Measurements from ENCODE around the gene KCNA2. TPM values are rescaled to one million over a fixed set of nuclear protein-coding genes. Genes with fewer than 3 reads are reported as not detected.

The KCNA2 gene
- polyA plus RNA-seq, 3 donors = 0.36 to 0.95 (median 0.44) TPM

DNA sequence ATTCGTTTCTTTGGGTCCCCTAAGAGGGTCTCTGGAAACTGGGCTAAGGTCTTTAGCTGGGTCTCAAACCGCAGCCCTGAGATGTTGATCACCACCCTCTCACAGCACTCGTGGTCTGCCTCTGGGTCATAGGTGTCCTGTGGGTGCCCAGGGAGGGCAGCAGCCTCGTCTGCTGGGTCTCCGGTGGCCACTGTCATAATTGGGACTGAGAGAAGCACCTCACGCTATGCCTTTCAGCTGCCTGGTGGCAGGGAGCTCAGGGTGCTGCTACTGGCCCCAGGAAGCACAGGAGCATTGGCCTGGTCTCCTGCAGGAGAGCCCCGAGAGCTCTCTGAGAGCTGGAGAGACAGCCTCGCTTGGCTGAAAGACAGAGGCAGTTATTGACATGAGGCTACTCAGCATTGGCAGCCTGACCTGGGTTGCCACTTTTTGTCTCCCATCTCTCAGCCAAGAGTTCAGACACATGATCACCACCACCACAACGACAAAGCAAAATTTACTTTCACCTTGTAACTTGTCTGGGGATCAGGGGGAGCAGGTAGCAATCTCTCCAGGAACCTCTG is 1.5 kb downstream of the KCNA2 start:
- DNase-seq = no peak

DNA sequence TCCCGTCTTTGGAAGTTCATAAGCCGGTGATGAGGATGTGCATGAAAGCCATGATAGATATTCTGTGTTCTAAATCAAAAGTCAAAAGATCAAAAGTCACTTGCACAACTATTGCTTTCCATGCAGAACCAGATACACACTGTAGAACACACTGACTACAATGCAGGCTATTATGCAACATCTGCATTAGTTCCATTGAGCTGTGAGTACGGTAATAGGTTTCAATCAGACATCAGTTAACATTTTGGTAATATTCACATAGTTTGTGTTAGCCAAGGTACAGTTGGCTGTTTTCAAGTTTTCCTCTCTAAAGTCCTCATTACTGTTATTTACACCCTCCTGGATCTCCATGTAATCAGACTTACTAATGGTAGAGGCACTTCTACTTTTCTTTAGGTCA is 3.1 kb downstream of the KCNA2 start:
- no peak for DNase-seq

DNA sequence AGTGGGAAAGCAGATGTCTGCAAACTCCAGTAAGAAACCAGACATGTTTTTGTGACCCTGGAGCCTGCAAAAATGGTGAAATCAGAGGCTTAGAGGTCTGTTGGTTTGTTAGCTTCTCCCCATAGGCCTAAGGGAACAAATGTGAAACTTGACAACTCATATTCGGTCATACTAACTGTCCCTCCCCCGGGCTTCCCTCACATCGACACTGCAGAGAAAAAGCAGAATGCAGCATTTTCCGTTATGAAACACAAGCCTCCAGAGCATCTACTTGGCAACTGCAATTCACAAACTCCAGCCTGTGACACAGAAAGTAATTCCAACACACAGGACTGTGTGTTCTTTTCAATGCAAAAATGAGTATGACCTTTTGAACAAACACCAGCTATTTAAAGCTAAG is 3.7 kb downstream of the KCNA2 start:
- DNase-seq = no peak

DNA sequence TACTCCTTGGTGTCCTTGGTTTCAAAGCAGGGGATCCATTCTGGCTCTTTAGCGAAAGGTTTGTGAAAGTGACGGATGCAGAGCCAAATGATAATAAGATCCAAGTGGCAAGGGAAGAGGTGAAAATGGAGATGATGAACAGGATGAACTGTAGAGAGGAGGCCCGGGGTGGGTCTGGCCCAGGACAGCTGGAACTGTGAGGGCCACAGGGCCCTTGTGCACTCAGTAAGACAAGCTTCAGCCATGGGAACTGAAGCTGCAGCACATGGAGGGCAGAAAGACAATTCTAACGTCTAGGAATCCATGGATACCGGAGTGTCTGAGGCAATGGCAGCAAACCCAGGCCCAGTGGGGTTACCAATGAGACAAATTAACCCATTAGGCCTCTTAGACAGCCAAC is 4.8 kb downstream of the KCNA2 start:
- no peak for DNase-seq

DNA sequence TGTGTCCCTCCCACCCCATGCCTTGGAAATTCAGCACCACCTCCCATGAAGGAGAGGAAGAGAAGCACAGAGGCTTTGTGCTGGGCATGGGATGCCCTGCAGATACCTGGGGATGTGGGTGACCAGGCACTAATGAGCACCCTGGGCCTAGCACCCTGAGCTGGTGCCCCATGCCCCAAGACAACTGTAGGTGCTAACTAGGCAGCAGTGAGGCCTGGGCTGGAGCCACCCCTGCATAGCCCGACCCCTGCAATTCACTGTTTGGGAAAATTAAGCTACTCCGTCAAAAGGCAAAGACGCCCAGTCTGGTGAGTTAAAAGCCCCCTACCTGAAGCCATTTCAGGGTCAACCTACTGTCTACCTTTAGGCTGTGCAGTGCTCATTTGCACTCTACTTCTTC is 5.4 kb downstream of the KCNA2 start:
- no peak for DNase-seq

DNA sequence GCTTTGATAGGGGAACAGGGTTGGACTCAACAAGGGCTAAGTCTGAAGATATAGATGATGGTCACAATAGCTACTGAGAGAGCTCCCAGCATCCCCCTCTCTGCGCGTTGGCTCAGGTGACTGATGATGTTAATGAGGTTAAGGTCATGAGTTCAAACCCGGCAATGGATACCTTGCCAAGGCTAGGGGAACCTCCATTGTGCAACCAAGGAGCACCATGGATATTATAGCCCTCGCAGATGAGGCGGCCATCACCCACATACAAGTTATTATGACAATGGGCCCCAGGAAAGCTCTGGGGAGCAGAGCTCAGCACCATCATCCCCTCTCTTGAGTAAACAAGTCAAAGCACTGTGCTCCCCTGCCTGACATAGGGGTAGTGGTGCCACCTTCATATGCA is 8.2 kb downstream of the KCNA2 start:
- no peak for DNase-seq

DNA sequence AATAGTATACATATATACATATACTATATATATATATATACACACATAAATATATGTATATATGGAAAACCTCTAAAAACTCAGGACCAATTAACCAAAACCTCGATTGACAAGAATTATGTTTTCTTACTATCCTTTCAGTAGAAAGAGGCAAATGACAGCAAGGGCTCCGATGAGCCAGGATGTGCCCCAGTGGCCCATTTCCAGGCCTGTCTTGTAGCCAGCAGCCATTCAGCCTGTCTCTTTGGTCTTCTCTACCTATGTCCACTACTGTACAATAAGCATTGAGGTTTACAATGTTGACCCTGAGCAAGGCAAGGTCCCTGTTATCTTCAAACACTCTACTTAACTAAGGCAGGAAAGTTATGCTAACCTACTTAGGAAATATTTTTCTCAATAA is 9.8 kb downstream of the KCNA2 start:
- no peak for DNase-seq

DNA sequence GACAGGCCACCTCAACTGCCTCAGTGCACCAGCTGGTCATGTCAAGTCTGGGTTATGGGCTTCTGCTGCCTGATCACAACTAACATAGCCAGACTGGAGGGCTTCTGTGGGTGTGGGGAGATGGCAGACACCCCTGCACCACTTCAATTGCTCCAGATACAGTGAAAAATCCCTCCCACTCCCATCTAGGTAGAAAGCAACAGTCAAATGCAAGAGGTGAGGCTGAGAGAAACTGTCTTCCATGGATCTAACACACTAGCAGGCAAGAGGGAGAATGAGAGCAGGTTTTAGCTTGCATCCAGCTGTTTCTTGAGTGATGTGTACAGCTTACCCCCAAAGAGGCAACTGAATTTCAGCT is 10.8 kb downstream of the KCNA2 start:
- no peak for DNase-seq

DNA sequence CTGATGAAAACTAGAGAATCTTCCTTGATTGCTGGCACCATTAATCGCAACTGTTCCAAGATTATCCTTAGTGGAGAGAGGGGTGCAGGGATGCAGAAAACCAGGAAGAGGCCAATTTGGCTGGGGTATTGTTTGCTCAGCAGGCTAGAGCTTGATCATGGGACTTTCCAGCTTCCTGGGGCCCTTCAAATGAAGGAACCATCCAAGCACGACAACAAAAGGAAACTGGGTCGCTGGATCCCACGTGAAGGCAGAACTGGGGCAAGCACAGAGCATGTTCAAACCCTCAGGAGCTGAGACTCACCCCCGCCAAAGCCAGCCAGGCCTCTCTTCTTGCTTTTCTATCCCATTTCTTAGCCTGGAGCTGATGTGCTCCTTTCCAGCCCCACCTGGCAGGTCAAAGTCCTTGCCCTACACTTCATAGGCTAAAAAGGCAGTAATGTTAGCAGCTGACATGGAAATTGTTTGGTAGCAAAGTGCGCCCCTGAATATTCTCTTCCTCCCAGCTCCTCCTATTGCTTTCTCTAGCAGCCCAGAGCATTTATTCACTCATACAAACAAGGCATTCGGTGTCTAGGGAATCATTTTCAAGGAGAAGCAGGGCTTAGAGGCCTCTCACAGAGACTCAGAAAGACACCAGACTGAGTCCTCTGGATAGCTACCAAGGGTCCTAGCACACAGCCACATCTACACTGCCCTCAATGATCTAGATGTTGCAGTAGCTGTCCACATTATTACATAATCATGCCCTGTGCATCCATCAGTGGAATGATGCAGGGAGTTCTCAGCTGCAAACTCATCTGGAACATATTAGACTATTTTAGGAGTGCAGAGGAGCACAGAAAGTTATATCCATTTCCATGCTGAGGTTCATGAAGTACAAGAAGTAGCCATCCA is 11.5 kb downstream of the KCNA2 start:
- no peak for DNase-seq

DNA sequence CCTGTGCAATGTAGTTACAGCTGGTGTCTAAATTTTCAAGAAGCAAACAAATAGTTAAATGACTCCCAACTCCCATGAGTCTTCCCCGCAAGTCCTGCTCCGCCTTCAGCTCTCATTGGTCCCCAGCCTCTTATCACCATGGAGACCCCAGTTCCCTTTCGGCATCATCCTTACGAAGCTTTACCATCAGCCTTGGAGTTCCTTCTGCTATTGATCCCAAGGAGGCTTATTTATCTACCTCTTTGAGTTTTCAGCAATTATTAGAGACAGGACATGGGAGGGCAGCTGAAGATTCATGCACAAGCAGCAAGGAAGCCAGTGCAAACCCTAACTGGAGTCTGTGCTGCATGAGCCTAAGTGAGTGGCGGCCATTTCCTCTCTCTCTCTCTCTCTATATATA is 12.3 kb downstream of the KCNA2 start:
- DNase-seq = no peak

DNA sequence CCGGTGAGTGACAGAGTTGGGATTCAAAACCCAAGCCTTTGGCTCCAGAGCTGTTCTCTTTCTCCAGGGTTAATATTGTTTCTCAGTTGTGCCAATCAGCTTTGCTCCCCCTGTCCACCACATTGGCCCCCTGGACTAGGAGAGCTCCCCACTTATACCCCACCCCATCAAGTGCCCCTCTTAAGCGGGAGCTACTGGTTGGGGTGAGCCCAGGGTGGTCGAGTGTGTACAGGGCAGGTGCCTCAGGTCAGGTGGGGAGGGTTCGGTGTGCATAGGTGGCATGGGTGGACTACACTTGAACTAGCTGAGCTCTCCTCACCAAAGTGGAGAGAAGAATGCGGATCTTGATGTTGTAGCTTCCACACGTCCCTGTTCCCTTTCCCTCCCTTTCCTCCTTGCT is 14.2 kb downstream of the KCNA2 start:
- DNase-seq = no peak

DNA sequence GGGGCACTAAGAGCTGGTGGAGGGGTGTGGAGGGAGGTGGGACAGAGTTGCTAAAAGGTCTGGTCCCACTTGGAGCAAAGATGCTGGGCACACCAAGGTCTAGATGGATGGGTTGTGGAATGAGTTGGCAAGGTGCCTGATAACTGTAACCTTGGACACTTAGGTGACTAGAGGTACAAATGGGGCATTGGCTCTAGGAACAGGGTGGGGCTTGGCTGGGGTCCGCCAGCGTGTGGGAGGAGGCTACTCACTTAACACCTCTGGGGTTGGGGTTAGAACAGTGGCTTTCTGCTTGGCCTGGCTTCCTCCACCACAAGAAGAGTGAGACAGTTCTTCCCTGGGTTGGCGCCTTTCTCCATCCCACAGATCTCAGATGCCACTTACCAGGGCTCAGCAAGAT is 17.2 kb downstream of the KCNA2 start:
- DNase-seq = no peak

DNA sequence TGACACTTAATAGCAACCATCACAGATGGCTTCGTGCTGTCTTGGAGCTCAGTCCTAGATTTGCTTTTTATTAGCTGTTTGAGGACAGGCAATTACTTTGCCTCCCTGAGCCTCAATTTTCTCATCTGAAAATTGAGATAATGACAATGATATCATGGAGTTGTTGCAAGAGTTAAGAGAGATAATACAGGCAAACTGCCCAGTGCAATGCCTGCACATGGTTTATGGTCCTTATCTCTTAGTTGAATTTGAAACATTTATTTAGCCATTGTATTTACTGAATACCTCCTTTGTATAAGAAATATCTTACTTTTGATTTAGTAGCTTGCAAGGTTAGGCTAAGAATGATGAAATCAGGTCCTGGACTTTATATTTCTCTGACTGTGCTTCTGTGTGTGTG is 17.7 kb downstream of the KCNA2 start:
- no peak for DNase-seq

DNA sequence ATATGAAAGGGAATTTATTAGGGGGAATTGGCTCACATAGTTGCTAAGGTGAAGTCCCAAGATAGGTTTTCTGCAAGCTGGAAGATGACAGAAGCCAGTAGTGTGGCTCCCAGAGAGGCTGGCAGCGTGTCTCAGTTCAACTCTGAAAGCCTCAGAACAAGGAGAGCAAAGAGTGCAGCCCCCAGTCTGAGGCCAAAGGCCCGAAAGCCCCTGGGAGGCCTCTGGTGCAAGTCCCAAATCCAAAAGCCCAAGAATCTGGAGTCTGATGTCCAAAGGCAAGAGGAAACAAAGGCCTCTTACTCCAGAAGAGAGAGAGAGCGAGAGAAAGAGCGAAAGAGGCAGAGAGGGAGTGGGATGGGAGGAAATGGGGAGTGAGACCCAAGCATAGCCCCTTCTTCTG is 18.3 kb downstream of the KCNA2 start:
- DNase-seq = no peak

DNA sequence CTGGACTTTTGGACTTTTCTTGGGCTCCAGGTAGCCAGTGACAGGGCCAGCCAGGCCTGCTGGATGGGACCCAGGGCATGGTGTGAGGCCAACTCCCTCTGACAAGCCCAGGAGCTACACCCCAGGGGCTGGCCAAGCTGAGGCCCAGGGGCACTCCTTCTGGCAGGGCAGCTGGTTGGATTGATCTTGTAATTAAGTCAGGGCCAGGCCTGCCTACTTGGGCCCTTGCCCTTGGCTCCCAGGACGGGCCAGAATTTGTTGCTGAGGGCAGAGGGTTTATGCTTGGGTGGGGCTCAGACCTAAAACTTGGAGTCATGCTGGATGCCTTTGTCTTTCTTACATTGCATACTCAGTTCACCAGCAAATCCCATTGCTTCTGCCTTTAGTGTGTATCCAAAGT is 20.7 kb downstream of the KCNA2 start:
- no peak for DNase-seq

DNA sequence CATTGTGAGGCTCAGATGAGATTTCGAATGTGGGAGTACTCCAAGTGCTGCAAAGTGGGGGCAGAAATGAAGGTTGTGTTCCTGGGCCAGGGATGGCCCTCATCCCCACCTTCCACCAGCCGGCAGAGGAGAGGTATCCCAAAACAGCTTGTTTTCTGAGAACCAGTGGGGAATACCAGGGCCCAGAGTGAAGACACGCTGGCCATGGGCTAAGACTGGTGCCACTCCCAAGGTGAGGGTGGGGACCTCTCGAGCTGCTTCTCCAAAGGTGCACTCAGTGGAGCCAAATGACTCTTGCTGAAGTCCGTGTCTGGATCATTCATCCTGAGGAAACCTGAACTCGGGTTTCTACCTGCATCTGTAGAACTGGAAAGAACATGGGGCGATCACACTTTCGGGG is 22.1 kb downstream of the KCNA2 start:
- DNase-seq = no peak

DNA sequence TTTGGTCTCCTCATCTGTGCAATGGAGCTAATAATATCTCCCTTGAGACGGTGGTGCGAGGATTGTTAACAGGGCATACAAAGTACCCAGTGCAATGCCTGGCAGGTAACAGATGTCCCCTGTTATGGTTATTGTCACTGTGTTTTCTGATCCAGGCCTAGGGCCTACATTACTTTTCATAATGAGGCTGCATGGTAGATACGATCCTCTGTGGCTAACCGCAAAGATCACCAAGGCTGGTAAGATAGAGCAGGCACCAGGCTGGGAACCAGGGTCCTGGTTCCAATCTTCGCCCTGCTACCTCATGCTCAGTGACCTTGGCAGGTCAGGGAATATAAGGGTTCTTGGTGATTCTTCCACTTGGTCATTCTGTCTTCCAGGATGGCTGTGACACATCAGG is 22.7 kb downstream of the KCNA2 start:
- DNase-seq = no peak

DNA sequence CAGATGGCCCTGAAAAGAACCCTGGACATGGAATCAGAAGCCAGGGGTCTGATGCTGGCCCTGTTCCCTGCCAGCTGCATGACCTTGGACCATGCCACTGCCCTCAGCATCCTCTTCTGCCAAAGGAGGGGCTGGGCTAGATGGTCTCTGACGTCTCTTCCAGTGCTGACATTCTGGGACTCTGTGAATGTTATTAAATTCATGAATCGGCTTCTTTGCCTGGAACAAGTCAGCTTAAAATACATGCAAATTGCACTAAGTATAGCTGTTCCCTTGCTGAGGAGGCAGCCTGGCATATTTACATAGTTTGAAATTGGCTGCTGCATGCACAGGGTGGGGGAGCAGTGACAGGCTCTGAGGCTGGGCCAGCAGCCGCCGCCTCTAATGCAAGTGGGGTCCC is 23.8 kb downstream of the KCNA2 start:
- DNase-seq = no peak

DNA sequence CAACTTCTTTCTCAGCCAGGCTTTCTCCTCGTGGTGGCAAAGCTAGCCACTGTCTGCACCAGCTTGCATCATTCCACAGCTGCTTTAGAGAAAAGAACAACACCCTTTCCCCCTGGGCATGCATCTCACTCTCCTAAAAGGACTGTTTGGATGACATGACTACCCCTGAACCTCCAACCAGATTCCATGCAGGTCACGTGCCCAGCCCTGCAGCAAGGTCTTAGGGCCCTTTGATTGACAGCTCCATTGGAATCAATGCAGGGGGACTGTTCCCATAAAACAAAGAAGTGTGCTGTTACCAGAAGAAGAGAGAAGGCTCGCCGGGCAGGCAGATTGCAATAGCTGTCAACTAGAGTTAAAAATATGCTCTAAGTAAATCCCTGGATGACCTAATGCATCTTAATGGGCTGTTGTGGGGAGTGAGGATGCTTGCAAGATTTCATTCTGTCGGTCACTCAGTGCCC is 24.4 kb downstream of the KCNA2 start:
- no peak for DNase-seq

DNA sequence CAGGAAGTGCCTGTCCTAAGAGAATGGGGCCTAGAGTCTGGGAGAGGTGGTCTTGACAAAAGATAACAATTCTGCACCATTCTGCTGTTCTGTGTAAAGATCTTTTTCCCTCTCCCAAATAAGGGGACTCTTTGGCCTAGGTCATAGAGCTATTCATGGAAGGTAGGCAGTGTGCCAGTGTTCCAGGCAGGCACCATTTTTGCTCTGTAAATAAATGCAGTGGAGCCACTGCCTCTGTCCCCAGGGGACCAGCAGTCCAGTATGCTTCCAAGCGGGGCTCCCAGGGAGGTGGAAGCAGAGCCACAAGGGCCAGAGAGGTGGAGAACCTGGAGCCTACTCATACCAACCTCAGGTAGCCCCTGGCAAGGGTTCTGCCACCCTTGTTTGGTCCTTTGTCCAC is 25.9 kb downstream of the KCNA2 start:
- no peak for DNase-seq

DNA sequence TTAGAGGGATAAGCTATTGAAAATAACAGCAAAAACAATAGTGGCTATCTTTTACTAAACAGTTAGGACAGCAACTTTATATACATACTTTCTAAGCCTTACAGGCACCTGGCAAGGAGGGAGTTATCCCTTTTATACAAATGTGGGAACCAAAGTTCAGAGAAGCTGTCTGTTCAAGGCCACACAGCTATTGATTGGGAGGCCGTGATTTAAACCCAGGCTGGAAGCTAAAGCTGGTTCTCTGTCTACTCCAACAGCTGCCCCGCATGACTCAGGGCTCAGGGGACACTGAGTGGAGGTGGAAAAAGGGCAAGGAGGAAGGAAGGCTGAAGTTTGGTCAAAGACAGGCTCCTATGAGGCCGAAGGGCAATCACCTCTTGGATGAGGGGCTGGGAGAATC is 26.7 kb downstream of the KCNA2 start:
- no peak for DNase-seq

DNA sequence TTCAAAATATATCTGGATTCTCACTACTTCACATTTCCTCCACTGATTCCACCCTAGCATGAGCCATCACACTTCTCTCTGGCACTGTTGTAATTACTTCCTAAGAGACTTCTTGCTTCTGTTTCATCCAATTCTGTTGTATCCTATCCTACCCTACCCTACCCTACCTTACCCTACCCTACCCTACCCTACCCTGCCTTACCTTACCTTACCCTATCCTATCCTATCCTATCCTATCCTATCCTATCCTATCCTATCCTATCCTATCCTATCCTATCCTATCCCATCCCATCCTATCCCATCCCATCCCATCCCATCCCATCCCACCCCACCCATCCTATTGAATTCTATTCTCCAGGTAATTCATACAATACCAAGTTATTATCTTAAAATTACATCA is 29.7 kb downstream of the KCNA2 start:
- no peak for DNase-seq

DNA sequence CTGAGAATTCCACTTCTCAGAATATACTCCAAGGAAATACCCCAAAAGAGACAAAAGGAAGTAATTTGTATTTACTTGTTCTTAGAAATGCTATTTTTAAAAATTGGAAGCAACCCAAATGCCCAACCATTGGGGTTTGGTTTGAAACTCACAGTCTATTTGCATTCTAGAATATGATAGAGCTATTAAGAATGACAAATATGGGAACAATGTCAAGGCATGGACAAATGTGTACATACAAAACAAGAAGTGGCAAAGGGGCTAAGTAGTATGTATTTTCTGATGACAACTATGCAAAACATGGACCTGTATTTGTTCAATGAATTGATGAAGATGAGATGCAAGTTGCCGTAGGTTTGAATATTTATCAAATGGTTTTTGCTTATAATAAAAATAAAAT is 32.8 kb downstream of the KCNA2 start:
- DNase-seq = no peak

DNA sequence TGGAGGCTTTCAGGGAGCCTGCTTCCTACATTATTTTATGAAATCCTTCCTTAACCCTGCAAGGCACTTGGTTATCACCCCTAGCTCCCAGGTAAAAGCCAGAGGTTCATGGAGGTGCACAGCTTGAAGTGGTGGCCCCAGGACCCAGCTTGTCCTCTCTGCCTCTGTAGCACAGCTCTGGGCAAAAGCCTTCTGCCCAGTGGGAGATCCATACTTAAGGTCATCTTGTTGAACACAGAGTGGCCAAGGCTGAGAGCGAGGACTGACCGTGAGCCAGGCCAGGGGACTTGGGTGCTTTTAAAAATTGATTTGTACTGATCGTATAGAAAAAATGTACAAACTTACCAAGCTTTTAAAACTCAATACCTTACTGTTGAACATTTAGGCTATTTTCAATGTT is 33.4 kb downstream of the KCNA2 start:
- no peak for DNase-seq

Data from renal pelvis (tissue), 4 donors.